ENCODE measurements around the gene KPNA6.

- TF ChIP-seq EZH2 (IDR thresholded peaks at IDR 0.05) = no peak
- TF ChIP-seq POLR2AphosphoS5 (IDR thresholded peaks at IDR 0.05; ENCODE audit: borderline replicate concordance, low read depth, low read length) = no peak
- TF ChIP-seq FOXP2 (optimal IDR thresholded peaks at IDR 0.05; ENCODE audit: control extremely low read depth, extremely low read length, insufficient read depth) = no peak
These were observed 91.8 kb downstream of the KPNA6 start for GRCh38 chr1:32199717-32200072.

Measured in SK-N-MC (cell line).